NCI-H2107 (cell line): Measurements from ENCODE around the gene DDN.

Experiments
- DNase-seq: peaks from one replicate; lab custom pipeline; 2025; lab: John Stamatoyannopoulos, UW

DDN gene

GRCh38 chr12:49031573-49032161 lies 32.5 kb upstream of the DDN start:
- no peak for DNase-seq

GRCh38 chr12:49030714-49031572 lies 31.8 kb upstream of the DDN start:
- no peak for DNase-seq

DNA sequence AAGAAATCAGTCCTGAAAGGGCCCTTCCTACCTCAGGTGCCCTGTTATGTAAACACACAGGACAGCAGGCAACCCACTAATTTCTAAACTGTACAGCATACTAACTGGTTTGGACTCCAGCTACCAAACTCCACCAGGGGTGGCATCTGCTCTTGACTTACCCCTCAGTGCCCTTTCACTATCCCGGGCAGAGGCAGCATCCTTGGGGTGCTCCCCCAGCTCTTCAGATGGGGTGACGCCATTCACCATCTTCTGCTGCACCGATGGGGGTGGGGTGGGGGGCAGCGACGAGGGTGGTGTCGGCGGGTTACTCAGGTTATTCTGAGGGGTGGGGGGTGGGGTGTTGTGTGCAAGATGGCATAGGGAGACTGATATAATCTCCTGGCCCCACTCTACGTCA lies 30.9 kb upstream of the DDN start:
- DNase-seq, result no peak

DNA sequence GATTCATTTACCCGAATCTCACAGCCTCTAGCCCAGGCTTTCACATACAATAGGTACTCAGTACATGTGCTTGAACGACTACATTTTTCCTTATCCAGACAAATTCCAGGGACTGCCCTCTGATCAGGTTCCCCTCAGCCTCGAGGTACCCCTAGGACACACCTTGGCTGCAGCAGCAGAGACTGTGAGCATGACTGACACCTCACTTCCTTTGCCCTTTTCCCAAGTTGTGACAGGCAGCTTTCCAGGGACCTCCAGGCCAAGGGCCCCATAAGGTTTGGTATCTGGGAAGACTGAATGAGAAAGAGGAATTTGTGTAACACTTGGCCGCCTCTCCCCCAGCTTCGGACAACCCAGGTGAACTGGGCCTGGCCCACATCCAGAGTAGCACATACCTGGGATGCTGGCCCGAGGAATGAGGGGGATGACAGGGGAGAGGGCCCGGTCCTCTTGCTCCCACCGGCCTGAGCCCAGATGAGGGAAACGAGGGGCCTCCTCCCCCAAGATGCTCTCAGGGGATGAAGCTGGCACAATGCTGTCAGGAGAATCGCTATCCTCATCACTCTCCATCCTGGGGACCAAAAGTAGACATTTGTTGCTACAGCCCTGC lies 29.6 kb upstream of the DDN start:
- DNase-seq, result no peak

DNA sequence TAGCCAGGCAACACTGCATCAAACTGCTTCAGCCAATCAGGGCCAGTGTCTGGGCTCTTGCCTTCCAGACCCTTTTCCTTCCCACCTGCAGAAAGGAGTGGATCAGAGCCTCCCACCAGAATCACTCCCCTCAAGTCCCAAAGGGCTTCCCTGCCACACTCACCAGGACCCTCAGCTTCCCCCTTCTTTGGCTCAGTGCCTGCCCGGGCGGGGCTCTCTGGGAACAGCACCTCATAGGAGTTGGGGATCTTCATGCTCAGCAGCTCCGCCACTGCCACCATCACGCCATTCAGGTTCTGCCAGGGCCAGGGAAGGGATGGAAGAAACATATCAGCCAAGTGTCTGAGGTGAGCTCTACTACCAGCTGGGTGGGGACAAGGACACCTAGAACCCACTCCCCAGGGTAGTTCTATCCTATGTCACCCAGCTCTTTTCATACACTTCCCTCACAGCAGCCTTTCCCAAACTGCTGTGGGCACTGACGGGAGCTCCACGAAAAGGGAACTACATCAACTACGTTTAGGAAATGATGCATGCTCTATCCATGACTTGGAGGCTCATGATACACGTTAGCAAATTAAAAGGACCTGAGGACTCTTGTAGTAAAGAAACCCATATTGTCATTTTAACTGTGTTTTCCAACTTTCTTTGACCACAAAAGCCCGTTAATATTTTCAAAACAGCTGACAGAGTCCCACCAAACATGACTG lies 28.8 kb upstream of the DDN start:
- no peak for DNase-seq

- DNase-seq, result no peak
Observed at GRCh38 chr12:49026678-49027480, 27.7 kb upstream of the DDN start.

DNA sequence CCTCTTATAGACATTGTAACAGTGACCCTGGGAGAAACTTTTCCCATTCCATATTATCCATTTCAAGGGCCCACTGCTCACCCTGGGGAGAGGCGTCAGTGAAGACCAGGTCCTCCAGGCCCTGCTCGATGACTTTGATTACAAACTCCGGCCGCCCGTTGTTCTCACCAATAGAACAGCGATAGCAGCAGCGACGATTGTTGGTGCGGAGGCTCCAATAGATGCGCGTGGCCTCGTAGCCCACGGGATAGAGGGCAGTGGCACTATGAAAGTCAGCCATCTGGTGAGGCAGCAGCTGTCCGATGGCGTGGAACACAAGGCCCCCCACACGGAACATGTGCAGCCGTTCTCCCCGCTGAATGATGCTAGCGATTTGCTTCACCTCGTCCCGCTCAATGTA lies 26.9 kb upstream of the DDN start:
- no peak for DNase-seq

DNA sequence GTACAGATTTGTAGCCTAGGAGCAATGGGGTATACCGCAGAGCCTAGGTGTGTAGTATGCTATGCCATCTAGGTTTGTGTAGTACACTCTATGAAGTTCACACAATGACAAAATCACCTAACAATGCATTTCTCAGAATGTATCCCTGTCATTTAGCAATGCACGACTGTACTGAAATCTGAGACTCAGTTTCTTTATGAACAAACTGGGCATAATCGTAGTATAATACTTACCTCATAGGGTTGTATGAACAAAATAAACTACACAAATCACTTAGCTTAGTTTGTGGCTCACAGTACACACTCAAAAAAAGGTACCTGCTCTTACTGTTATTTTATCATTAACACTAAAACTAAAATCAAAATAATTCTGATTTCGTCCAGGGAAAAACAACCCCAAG lies 26.3 kb upstream of the DDN start:
- DNase-seq, result no peak

- DNase-seq, result no peak
Observed at GRCh38 chr12:49024543-49024942, 25.4 kb upstream of the DDN start.

GRCh38 chr12:49023812-49024211 lies 24.6 kb upstream of the DDN start:
- DNase-seq, result no peak

DNA sequence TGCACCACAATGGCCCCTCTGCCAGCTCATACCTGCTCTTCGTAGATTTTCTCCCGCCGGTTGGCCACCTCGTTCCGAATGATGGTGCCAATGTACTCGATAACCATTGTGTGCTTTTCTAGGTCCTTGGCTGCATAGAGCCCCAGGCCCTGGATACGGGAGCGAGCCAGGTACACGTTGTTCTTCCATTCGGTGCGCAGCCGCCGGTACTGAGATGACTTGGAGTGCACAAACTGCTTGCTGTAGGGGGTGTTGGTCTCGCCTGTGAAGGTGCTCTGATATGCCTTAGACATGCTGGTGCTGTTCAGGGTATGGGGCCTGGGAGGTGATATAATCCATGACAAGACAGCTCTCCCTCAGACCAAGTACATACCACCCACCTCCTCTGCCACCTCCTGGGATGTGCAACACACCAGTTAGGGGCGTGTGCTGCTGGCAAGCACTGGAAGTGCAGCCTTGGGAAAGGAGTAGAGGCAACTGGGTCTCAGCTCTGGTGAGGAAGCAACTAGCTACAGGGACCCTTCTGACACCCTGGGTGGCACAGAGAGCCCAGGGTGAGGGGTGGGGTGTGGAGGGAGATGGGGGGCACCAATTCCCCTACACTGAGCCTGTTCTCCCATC lies 23.5 kb upstream of the DDN start:
- DNase-seq, result no peak

GRCh38 chr12:49021292-49021915 lies 22.2 kb upstream of the DDN start:
- no peak for DNase-seq

DNA sequence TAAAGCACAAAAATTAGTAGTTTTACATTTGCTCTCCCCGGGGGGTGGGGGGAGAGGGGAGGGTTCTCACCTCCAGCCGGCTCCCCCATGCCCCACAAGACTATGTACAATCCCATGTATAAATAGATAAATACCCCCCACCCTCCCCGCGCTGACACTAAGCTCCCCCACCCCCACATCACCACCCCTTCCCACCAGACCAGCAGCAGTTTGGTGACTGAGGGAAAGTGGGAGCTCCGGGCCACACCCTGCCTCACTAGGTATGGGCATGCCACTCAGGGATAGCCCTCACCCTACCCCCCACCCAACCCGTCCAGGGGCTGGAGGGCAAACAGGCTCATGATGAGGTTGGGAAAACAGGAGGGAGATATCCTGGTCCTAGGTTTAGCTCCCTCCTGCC lies 21.3 kb upstream of the DDN start:
- DNase-seq, result no peak

DNA sequence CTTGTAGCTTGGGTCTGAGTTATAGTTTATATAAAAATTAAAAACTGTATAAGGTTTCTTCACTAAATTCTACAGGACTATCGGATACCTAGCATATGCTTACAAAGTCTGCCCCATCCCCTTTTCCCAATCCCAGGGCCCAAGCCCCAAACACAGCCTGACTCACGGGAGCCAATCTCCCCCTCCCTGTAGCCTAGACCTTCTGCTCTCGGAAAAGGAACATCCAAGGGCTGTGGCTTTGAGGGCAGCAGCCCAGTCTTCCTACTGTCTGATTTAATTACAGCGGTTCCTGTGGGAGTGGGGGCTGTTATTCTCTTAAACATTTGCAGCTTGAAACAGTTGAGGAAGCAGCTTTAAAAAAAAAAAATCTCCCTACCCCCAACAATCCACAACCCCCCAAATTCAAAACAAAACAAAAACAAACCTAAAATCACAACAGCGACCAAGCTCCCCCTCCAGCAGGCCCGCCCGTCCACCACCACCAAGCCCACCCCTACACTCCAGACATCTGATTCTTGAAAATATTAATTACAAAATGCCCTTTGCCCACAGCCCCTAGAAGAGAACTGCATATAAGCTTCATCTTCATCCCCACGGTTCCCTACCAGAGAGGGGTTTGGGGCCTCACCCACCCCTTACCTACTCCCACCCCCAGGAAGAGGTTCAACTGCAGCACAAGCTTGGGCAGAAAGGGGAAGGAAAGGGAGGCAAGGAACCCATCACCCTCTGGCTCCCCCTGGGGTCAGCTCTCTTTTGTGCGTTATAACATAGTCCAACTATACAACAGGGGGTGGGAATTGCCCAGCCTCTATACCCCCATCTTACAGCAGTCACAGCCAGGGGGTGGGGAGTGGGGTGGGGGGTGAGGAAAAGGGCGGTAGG lies 20.5 kb upstream of the DDN start:
- DNase-seq, result no peak

DNA sequence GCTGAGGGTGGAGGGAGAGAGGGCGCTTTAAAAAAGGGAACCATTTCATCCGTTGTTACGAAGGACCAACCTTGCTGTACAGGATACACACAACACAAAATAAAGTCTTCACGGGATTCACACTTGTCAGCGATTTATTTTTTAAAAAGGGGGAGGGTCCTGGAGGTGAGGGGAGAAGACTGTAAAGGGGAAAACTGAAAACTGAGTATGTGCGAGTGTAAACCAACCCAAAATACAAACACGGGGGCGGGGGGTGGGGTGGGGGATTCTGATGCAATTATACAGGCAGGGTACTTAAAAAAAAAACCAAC lies 19.9 kb upstream of the DDN start:
- DNase-seq, result no peak

GRCh38 chr12:49018261-49019119 lies 19.3 kb upstream of the DDN start, which contains the start of gene PRKAG1:
Gene PRKAG1, minus strand, starts transcription at chr12:49018776. Its CDS starts 36 bp downstream, at chr12:49018740.
- DNase-seq, result peak; percentile 94

DNA sequence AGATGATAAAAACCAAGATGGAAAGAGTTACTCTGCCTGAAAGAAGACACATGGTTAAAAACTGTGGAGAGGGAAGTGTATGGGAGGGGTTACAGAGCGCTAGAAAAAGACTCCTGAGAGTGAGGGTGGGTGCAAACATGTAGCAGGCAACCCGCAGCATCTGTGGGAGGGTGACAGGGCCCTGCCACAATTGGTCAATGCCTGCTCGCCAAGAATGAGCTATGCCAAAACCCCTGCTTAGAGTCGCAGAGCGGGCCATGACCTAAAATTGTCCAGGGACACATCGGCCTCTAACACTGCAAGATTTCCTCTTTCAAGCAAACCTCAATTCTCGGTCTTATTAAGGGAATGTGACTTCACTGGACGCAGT lies 18.7 kb upstream of the DDN start:
- DNase-seq, result no peak

GRCh38 chr12:49015196-49015595 lies 16.0 kb upstream of the DDN start:
- no peak for DNase-seq

GRCh38 chr12:49014547-49014946 lies 15.4 kb upstream of the DDN start:
- DNase-seq, result no peak
